ENCODE data around the gene ERRFI1.

- no peak for TF ChIP-seq CTCF (IDR thresholded peaks at IDR 0.05; ENCODE audit: control extremely low read depth in 1 of 3, insufficient read depth in 1 of 3, low read depth in 1 of 3, low read length in 3 of 3)
- no peak for TF ChIP-seq EZH2 (IDR thresholded peaks at IDR 0.05; ENCODE audit: low read depth, low read length, severe bottlenecking)
- TF ChIP-seq JUND (IDR thresholded peaks at IDR 0.05; ENCODE audit: low read length) = no peak
- TF ChIP-seq CBX5 (IDR thresholded peaks at IDR 0.05; ENCODE audit: low read depth, low read length) = no peak
- no peak for TF ChIP-seq KDM5A (IDR thresholded peaks at IDR 0.05; ENCODE audit: low read length)
- no peak for TF ChIP-seq POU5F1 (IDR thresholded peaks at IDR 0.05; ENCODE audit: low read depth, low read length)
- TF ChIP-seq EGR1 (IDR thresholded peaks at IDR 0.05; ENCODE audit: borderline replicate concordance, low read depth, low read length) = no peak
- no peak for TF ChIP-seq POLR2A (IDR thresholded peaks at IDR 0.05; ENCODE audit: control extremely low read depth in 1 of 2, low read depth in 2 of 2, low read length in 2 of 2)
- TF ChIP-seq JUN (IDR thresholded peaks at IDR 0.05; ENCODE audit: low read depth, low read length) = no peak
- no peak for TF ChIP-seq BACH1 (IDR thresholded peaks at IDR 0.05; ENCODE audit: low read length)
- no peak for TF ChIP-seq CREB1 (IDR thresholded peaks at IDR 0.05)
- TF ChIP-seq TCF12 (IDR thresholded peaks at IDR 0.05; ENCODE audit: low read depth, low read length) = no peak
- no peak for TF ChIP-seq CHD1 (IDR thresholded peaks at IDR 0.05; ENCODE audit: low read depth, low read length)
Measured at GRCh38 chr1:8023287-8023994, 2.7 kb downstream of the ERRFI1 start.

Measured in H1 (cell line).